ENCODE data around the gene YDJC.
A peak's percentile ranks its signal among the peaks of the same experiment; 100 is the strongest.
"Not testable (repeated sequence)": the region's sequence is repeated elsewhere in the genome, so short reads cannot be mapped to it uniquely, and the experiment has no call there.

YDJC gene

DNA sequence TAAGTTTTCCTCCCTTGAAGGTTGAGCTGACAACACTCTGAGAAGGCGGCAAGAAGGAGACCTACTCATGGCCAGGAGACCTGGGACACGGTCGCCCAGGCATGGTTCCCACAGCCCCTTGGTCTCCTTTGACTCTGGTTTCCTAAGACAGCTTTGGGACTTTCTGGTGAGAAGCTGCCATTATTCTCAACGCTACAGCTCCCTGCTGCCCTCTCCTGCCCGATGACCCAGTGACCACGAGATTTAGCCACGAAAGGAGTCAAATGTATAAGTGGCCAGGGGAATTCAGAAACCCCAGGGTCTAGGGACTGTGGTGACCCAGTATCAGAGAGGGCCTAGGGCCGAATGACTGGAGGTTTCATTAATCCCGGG, 11.6 kb upstream of the YDJC start:
- Mint-ChIP-seq H3K4me3 (peak overlapping the region; percentile 75 to 85 (median 78)), H3K36me3 (ENCODE audit: low read depth) (peaks cover 10% of the 10 kb centered on the region), H3K9me3 (no peaks in the 10 kb centered on the region)

DNA sequence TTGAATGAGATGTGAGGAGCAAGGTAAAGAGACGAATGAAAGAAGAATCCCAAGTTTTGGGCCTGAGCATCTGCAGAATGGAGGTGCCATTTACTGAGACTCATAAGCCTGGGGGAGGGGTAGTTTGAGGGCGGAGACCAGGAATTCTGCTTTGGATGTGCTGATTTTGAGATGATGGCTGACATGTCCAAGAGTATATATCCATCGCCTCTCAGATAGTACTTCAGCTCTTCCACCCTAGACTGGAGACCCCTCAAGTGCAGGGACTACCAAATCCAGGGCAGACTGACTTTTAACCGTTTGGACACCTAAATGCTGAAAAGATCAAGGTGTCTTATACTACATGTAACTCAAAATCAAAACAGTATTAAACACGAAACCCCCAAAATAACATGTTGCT, 11.0 kb upstream of the YDJC start:
- Mint-ChIP-seq H3K4me3 (peak overlapping the region; percentile 75 to 85 (median 78)), H3K27me3 (ENCODE audit: low read depth) (peaks cover 7% of the 10 kb centered on the region), H3K27ac (no peak overlapping the region), H3K4me1 (peaks cover 14% of the 10 kb centered on the region), H3K9me3 (no peaks in the 10 kb centered on the region), H3K36me3 (ENCODE audit: low read depth) (peaks cover 8% of the 10 kb centered on the region)
- TF ChIP-seq, protein P1, sequence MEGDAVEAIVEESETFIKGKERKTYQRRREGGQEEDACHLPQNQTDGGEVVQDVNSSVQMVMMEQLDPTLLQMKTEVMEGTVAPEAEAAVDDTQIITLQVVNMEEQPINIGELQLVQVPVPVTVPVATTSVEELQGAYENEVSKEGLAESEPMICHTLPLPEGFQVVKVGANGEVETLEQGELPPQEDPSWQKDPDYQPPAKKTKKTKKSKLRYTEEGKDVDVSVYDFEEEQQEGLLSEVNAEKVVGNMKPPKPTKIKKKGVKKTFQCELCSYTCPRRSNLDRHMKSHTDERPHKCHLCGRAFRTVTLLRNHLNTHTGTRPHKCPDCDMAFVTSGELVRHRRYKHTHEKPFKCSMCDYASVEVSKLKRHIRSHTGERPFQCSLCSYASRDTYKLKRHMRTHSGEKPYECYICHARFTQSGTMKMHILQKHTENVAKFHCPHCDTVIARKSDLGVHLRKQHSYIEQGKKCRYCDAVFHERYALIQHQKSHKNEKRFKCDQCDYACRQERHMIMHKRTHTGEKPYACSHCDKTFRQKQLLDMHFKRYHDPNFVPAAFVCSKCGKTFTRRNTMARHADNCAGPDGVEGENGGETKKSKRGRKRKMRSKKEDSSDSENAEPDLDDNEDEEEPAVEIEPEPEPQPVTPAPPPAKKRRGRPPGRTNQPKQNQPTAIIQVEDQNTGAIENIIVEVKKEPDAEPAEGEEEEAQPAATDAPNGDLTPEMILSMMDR (IDR thresholded peaks at IDR 0.05; ENCODE audit: unreplicated experiment in 3 of 3) = no peak

More for the DNA sequence above, 11.6 kb upstream of the YDJC start:
- peaks cover 7% of the 10 kb centered on the region for H3K27me3 Mint-ChIP-seq (ENCODE audit: low read depth)
- peaks cover 14% of the 10 kb centered on the region for H3K4me1 Mint-ChIP-seq
- peak overlapping the region in 2 of 3 experiments; percentile 35 to 52 for H3K27ac Mint-ChIP-seq
- TF ChIP-seq, protein P1 (IDR thresholded peaks at IDR 0.05; ENCODE audit: unreplicated experiment in 3 of 3) = peak; percentile 13 to 46 (median 29)

DNA sequence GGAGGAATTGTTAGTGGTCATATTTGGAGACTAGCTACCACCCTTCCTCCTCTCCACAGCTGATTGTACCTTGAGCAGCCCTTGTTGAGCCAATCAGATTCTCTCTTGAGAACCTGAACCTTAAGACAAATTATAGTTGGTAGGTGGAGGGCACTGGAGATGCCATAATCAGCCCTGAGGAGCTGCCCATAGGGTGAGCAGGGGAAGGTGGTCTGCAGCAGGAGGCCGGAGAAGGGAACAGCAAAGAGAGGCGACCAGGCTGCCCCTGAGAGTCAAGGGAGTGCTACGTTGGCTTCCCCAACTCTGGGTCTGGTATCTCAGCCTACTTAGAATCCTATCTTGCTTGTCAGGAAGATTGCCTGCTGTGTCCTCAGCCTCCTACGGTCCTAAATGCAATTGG, 9.5 kb upstream of the YDJC start:
- Mint-ChIP-seq H3K27ac (no peak overlapping the region), H3K4me3 (no peak overlapping the region), H3K36me3 (ENCODE audit: low read depth) (peaks cover 8% of the 10 kb centered on the region), H3K4me1 (peaks cover 14% of the 10 kb centered on the region), H3K27me3 (ENCODE audit: low read depth) (peaks cover 7% of the 10 kb centered on the region), H3K9me3 (no peaks in the 10 kb centered on the region)
- TF ChIP-seq, protein P1 (IDR thresholded peaks at IDR 0.05; ENCODE audit: unreplicated experiment in 3 of 3) = no peak

DNA sequence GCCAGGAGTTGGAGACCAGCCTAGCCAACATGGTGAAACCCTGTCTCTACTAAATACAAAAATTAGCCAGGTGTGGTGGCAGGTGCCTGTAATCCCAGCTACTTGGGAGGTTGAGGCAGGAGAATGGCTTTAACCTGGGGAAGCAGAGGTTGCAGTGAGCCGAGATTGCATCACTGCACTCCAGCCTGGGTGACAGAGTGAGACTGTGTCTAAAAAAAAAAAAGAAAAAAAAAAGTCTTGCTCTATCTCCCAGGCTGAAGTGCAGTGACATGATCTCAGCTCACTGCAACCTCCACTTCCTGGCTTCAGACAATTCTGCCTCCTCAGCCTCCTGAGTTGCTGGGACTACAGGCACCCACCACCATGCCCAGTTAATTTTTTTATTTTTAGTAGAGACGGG, 7.6 kb upstream of the YDJC start:
- H3K4me1 Mint-ChIP-seq; H3K36me3 Mint-ChIP-seq (ENCODE audit: low read depth); H3K4me3 Mint-ChIP-seq; H3K9me3 Mint-ChIP-seq; H3K27me3 Mint-ChIP-seq (ENCODE audit: low read depth); H3K27ac Mint-ChIP-seq: not testable (repeated sequence)

DNA sequence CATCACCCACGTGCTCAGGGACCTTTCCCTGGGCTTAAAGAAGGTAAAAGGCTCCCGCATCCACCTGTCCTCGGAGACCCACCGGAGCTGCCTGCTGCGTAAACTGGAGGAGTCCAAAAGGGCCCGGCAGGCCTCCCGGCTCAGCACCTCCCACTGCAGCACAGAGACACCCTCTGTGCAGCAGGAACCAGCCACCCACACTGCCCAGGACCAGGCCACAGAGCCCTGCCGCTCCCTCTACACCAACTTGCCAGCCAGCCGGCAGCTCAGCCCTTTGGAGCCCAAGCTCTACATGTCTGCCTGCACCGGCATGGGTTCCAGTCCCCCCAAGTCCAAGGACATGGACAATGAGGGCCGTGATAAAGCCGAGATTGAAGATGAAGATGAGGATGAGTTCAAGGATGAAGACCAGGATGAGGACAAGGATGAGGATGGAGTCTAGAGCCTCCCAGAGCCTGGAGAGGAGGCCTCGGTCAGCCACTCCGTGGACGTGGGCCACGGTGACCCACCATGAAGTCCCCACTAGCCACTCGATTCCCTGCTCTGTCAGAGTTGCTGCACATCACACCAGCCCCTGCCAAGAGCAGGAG, 6.9 kb upstream of the YDJC start:
- Mint-ChIP-seq H3K4me3 (no peak overlapping the region), H3K9me3 (no peaks in the 10 kb centered on the region), H3K27me3 (ENCODE audit: low read depth) (peaks cover 7% of the 10 kb centered on the region), H3K4me1 (peaks cover 8% of the 10 kb centered on the region), H3K36me3 (ENCODE audit: low read depth) (no peaks in the 10 kb centered on the region), H3K27ac (no peak overlapping the region)
- TF ChIP-seq, protein P1 (IDR thresholded peaks at IDR 0.05; ENCODE audit: unreplicated experiment in 3 of 3) = no peak

DNA sequence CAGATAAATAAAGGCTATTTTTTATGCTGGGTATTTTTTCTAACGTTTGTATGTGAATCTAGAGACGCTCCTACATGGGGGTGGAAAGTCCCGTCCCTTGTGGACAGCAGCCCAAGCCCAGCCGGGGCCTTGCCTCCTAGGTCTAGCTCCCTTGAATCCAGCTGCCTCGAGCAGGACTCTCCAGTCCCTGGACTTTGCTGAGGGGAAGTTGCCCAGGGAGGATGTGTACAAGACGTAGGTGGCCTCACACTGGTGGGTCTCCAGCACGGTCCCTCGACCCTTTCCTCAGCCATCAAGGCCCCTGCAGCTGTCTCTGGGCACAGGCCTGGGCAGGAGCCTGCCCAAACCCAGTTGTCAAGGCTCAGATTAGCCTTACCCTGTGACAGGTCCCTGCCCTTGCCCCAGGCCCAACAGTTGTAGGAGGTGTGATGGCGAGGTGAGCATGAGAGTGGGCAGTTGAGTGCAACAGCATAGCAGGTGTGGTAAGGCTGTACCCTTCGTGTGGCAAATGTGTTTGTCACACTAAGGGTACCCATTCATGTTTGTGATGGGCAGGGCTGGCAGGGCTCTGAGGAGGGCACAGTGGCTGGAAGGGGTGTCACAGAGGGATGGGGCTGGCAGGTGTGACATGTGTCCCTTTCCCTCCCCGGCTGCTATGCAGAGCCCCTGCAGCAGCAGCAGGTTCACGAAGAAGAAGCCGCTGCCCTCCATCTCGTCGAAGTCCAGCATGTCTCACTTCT, 6.1 kb upstream of the YDJC start:
- TF ChIP-seq, protein P1 (IDR thresholded peaks at IDR 0.05; ENCODE audit: unreplicated experiment in 3 of 3) = no peak
- H3K27ac Mint-ChIP-seq = no peak overlapping the region
- H3K4me1 Mint-ChIP-seq = peaks cover 3% of the 10 kb centered on the region
- H3K9me3 Mint-ChIP-seq = no peaks in the 10 kb centered on the region
- H3K27me3 Mint-ChIP-seq (ENCODE audit: low read depth) = peaks cover 2% of the 10 kb centered on the region
- H3K36me3 Mint-ChIP-seq (ENCODE audit: low read depth) = no peaks in the 10 kb centered on the region
- no peak overlapping the region for H3K4me3 Mint-ChIP-seq
